Erythroblast (primary cell): Measurements from ENCODE around the gene EPHA2.
"Not testable (repeated sequence)": the region's sequence is repeated elsewhere in the genome, so short reads cannot be mapped to it uniquely, and the experiment has no call there.

Experiments used
- DNase-seq, 2 experiments: peaks; one replicate each; lab custom pipeline; 2025; lab: John Stamatoyannopoulos, UW
- GATA1 ChIP-seq: IDR thresholded peaks from 2 replicates; pipeline ENCODE4 v1.6.1; 2011; ENCODE audit warnings: low read depth, mild to moderate bottlenecking, control low read depth, low read length, moderate library complexity
- POLR2A ChIP-seq: IDR thresholded peaks from 2 replicates; pipeline ENCODE4 v1.6.1; 2011; ENCODE audit warnings: mild to moderate bottlenecking, low read length

Gene EPHA2

DNA sequence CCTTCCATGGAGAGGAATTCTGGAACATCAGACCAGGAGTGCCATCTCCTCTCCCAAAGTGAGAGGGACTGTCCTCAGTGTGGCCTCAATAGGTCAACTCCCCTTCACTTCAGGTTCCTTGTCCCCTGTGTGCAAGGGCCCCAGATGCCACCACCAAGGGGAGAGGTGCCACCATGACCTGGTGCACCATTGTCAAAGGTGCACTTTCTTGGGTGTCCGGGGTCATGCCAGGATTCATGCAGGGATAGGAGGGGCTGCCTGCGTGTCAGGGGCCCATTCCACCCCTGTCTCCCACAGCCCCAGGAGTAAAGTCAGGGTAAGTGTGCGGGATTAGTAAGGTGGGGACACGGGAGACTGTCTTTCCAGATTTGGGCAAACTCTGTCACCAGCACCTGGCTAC is 21.4 kb upstream of the EPHA2 start:
- TF ChIP-seq POLR2A (no peak), GATA1 (no peak)

GRCh38 chr1:16176653-16177052 is 20.8 kb upstream of the EPHA2 start:
- no peak for DNase-seq

More for the DNA sequence above, 21.4 kb upstream of the EPHA2 start:
- no peak for DNase-seq

GRCh38 chr1:16175610-16176553 is 20.0 kb upstream of the EPHA2 start:
- TF ChIP-seq GATA1 (no peak), POLR2A (no peak)
- no peak for DNase-seq

More at GRCh38 chr1:16176653-16177052, 20.8 kb upstream of the EPHA2 start:
- TF ChIP-seq POLR2A (no peak), GATA1 (no peak)

DNA sequence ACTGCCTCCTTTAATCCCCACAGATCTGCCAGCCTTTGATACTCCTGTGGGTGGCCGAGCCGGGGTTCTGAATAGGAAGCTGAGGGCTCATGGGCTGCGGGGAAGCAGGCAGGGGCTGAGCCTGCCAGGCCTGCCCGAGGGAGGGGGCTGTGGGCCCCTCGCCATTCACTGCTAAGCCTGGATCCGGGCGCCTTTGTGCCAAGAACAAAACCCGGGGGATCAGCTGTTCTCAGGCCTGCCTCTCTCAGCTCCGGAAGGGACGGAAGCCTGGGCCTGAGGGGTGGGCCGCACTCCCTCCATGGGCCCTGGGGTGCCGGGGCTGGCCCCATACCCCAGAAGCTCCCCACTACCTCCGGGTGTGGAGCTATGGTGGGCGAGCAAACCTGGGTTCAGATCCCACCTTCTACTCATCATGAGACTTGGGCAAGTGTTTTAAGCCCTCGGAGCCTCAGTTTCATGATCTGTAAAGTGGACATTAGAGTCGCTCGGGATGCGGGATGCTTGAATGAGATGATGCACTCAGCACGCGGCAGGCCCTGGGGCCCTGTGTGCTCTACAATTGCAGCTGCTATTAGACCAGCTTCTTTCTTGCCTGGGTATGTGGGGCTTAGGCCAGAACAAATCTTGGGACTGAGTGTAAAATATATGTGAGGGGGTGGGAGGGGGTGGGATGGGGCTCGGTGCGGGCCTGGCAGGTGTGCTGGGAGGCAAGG is 19.2 kb upstream of the EPHA2 start:
- TF ChIP-seq POLR2A, result no peak
- TF ChIP-seq GATA1, result no peak

GRCh38 chr1:16174261-16174868 is 18.5 kb upstream of the EPHA2 start:
- no peak for TF ChIP-seq POLR2A
- no peak for TF ChIP-seq GATA1
- DNase-seq, result no peak

More for the DNA sequence above, 19.2 kb upstream of the EPHA2 start:
- DNase-seq, result no peak

DNA sequence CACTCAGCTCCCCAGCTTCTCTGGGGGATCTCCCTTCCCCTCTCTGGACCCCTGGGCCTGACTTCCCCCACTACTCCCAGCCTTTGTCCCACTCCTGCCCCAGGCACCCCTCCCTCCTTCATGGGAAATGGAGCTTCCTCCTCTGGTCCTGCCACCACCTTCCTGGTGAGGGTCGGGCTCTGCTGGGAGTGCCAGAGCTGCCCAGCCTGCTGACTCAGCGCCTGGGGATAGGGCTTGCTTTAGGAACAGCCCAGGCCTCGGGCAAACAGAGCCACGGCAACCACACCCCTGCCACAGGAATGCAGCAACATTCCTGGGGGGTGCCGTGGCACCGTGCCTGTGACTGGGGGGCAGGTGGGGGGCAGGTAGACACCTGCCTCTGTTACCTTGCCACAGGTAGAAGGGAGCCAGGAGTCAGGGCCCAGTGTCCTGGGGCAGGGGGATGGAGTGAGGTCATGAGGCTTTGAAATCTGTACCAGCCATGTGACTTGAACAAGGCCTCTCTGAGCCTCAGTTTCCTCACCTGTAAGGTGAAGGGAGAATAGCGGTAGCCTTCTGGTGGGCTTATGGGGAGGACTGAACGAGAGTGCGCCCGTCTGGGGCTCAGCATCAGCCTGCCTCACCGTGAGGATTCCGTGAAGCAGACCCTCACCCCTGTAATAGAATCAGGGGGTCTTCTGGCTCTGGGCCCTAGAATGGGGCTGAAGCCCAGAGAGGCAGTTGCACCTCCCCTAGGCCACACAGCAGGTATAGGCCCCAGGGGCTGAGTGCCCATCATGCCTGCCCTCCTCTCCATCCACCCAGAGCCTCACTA is 17.8 kb upstream of the EPHA2 start:
- DNase-seq, result no peak
- TF ChIP-seq GATA1, result no peak
- no peak for TF ChIP-seq POLR2A

DNA sequence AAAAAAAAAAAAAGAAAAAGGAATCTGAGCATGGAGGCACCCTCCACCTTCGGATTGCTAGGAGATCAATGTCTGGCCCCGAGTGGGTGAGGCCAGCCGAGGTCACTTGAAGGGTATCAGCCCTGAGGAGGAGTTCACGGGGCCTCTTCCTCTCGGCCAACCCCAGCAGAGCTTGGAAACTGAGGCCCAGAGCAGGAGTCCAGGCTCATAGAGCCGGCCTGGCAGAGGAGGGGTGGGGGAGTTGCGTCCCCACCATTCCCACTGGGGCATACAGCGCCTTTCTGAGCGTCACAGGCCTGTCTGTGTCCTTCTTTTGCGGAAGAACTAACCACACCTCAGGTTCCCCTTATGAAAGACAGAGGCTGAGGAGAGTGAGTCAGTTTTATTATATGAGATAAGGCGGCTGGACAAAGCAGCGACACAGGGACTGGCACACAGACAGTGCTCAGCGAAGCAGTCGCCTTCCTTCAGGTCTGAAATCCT is 17.1 kb upstream of the EPHA2 start:
- TF ChIP-seq GATA1, result no peak
- TF ChIP-seq POLR2A, result peak; percentile 15
- peak; percentile 34 to 44 for DNase-seq

DNA sequence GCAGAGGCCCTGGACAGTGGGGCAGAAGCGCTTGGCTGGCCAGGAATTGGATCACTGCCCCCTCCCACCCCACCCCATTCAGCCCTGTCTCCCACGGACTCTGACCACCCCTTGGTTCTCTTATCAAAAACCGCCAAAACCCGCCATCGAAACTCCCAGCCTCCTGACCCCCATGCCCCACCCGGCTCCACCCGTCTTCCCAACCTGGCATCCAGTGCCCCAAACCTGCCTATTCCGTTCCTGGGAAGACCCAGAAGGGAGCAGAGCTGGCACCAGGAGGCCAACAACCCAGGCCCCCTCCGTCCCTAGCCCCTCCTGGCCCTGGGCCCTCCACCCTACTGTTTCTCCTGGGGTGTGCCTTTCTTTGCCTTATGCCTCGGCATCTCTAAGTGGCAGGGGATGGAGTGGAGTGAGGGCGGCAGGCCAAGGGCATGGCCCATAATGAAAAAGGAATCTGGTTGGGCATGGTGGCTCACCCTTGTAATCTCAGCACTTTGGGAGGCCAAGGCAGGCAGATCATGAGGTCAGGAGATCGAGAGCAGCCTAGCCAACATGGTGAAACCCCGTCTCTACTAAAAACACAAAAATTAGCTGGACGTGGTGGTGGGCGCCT is 16.5 kb upstream of the EPHA2 start:
- no peak for DNase-seq
- TF ChIP-seq POLR2A (no peak), GATA1 (no peak)

DNA sequence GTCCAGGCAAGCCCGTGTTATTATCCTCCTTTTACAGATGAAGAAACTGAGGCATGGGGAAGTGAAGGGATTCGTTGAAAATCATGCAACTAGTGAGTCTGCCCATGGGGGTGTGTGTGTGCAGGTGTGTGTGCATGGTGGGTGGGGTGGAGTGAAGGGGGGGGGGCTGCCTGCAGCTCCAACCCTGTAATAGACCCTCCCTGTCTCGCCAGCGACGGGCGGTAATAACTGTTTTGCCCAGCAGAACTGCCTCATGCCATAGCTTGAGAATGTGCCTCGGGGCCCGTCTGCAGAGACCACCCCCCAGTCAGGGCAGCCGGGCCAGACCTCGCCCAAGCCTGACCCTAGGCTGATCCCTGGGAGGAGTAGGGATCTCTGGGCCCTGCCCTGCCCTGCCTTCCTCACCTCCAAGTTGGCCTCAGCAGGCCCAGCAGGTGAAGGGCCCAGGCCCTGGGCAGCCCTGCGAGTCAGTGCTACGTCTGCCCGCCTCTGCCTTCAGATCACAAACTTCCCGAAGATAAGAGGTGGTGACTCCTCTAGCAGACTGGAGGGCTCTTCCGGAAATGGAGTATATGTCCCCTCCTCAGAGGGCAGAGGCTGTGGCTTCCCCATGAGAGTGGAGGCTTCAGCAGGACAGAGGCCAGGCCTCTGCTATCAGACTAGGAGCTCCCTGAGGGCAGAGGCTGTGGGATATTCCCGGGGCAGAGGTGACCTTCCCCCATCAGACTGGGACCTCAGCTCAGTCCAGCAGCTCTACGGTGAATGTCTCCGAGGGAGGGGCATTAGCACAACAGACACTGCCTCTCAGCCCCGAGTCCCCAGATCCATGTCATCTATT is 15.7 kb upstream of the EPHA2 start:
- no peak for DNase-seq
- TF ChIP-seq POLR2A, result no peak
- no peak for TF ChIP-seq GATA1

DNA sequence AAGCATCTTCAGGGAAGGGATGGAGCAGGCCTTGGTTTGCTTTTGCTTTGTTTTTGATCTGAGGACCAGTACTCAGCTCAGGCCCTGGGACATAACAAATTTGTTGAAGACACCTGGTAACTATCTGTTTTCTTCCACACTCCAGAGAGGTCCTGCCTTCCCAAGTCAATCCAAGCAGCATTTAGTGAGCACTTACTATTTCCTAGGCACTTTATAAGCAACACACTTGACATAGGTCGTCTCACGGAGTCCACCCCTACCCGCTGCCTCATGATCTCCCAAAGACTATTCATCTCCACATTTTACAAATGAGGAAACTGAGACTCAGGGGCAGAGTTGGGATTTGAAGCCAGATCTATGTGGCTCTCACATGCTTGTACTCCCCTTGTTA is 14.4 kb upstream of the EPHA2 start:
- DNase-seq, result no peak
- TF ChIP-seq GATA1, result no peak
- no peak for TF ChIP-seq POLR2A

- no peak for DNase-seq
These were observed 12.9 kb upstream of the EPHA2 start for GRCh38 chr1:16168622-16169360.

GRCh38 chr1:16168144-16168495 is 12.3 kb upstream of the EPHA2 start:
- DNase-seq, result not testable (repeated sequence)

More at GRCh38 chr1:16168622-16169360, 12.9 kb upstream of the EPHA2 start:
- TF ChIP-seq POLR2A (no peak), GATA1 (no peak)
